Liver (tissue), 9 donors: ENCODE results near the gene DUOXA2. TPM values are rescaled to one million over a fixed set of nuclear protein-coding genes. Genes with fewer than 3 reads are reported as not detected.

ENCODE experiments used
- DNase-seq: peaks from one replicate; pipeline ENCODE4 v3.0.0-alpha.2; 2017; ENCODE audit warnings: low spot score
- H3K27ac ChIP-seq, 2 donors: one replicate each; pipeline ENCODE4 v1.7.0; 2013; ENCODE audit warnings: inconsistent platforms in 2 of 2, low read length in 2 of 2, control low read depth in 1 of 2, low read depth in 1 of 2, mild to moderate bottlenecking in 1 of 2
- H3K27me3 ChIP-seq, 4 donors: one replicate each; pipeline versions ENCODE4 v1.6.1 to v1.7.0; 2013; ENCODE audit warnings: low read length in 3 of 4, inconsistent platforms in 1 of 4, mild to moderate bottlenecking in 1 of 4, moderate library complexity in 1 of 4; ENCODE audit not compliant: control insufficient read depth in 4 of 4, insufficient read depth in 4 of 4
- H3K36me3 ChIP-seq, 4 donors: one replicate each; pipeline versions ENCODE4 v1.6.1 to v1.7.0; 2013; ENCODE audit warnings: low read length in 3 of 4, mild to moderate bottlenecking in 3 of 4, low read depth in 1 of 4, moderate library complexity in 1 of 4; ENCODE audit not compliant: control insufficient read depth in 4 of 4, insufficient read depth in 3 of 4
- H3K4me1 ChIP-seq, 4 donors: one replicate each; pipeline versions ENCODE4 v1.6.1 to v1.7.0; 2013; ENCODE audit warnings: low read length in 3 of 4, mild to moderate bottlenecking in 3 of 4, moderate library complexity in 1 of 4; ENCODE audit not compliant: control insufficient read depth in 4 of 4, insufficient read depth in 4 of 4
- H3K4me3 ChIP-seq, 3 donors: one replicate each; pipeline versions ENCODE4 v1.6.1 to v1.7.0; 2013; ENCODE audit warnings: low read length in 3 of 3, control low read depth in 1 of 3, low read depth in 1 of 3, mild to moderate bottlenecking in 1 of 3
- H3K9ac ChIP-seq, 2 donors: one replicate each; pipeline ENCODE4 v1.7.0; 2013; ENCODE audit warnings: low read length in 2 of 2, mild to moderate bottlenecking in 2 of 2, moderate library complexity in 2 of 2, control low read depth in 1 of 2, low read depth in 1 of 2
- H3K9me3 ChIP-seq, 4 donors: one replicate each; pipeline versions ENCODE4 v1.6.1 to v1.7.0; 2013; ENCODE audit warnings: low read length in 3 of 4; ENCODE audit not compliant: control insufficient read depth in 4 of 4
- ATF3 ChIP-seq: IDR thresholded peaks from 2 replicates; pipeline ENCODE4 v1.6.1; 2016; ENCODE audit warnings: antibody characterized with exemption
- CTCF ChIP-seq: fragments of 150-350 bp; IDR thresholded peaks from 2 replicates; pipeline ENCODE4 v1.5.1; 2017; ENCODE audit warnings: improper control_type of control experiment, low read depth, low read length; ENCODE audit not compliant: missing input control
- EGR1 ChIP-seq, 2 donors: IDR thresholded peaks; 2 replicates each; pipeline ENCODE4 v1.6.1; 2016 to 2018; ENCODE audit warnings: antibody characterized with exemption in 2 of 2, low read depth in 2 of 2
- FOXA1 ChIP-seq: IDR thresholded peaks from 2 replicates; pipeline ENCODE4 v1.6.1; 2016; ENCODE audit warnings: antibody characterized with exemption
- FOXA2 ChIP-seq: IDR thresholded peaks from 2 replicates; pipeline ENCODE4 v1.6.1; 2016; ENCODE audit warnings: antibody characterized with exemption
- GABPA ChIP-seq, 2 donors: IDR thresholded peaks in 1 of 2; conservative IDR thresholded peaks in 1 of 2; 2 replicates each; pipeline ENCODE4 v1.6.1; 2016; ENCODE audit warnings: antibody characterized with exemption in 2 of 2, mild to moderate bottlenecking in 1 of 2, moderate library complexity in 1 of 2
- HNF4A ChIP-seq, 2 donors: conservative IDR thresholded peaks; 2 replicates each; pipeline ENCODE4 v1.6.1; 2016; ENCODE audit warnings: antibody characterized with exemption in 2 of 2, mild to moderate bottlenecking in 2 of 2
- HNF4G ChIP-seq: IDR thresholded peaks from 2 replicates; pipeline ENCODE4 v1.6.1; 2016; ENCODE audit warnings: antibody characterized with exemption
- JUND ChIP-seq, 2 donors: IDR thresholded peaks; 2 replicates each; pipeline ENCODE4 v1.6.1; 2016; ENCODE audit warnings: antibody characterized with exemption in 2 of 2
- MAX ChIP-seq: IDR thresholded peaks from 2 replicates; pipeline ENCODE4 v1.6.1; 2016; ENCODE audit warnings: antibody characterized with exemption
- NR2F2 ChIP-seq: IDR thresholded peaks from 2 replicates; pipeline ENCODE4 v1.6.1; 2016; ENCODE audit warnings: antibody characterized with exemption
- RAD21 ChIP-seq, 2 donors: IDR thresholded peaks; 2 replicates each; pipeline ENCODE4 v1.6.1; 2016; ENCODE audit warnings: antibody characterized with exemption in 2 of 2, mild to moderate bottlenecking in 2 of 2
- REST ChIP-seq: IDR thresholded peaks from 2 replicates; pipeline ENCODE4 v1.6.1; 2016; ENCODE audit warnings: antibody characterized with exemption, mild to moderate bottlenecking
- RXRA ChIP-seq, 2 donors: IDR thresholded peaks; 2 replicates each; pipeline ENCODE4 v1.6.1; 2017 to 2018; ENCODE audit warnings: antibody characterized with exemption in 2 of 2, mild to moderate bottlenecking in 1 of 2
- SP1 ChIP-seq: IDR thresholded peaks from 2 replicates; pipeline ENCODE4 v1.6.1; 2018; ENCODE audit warnings: antibody characterized with exemption, mild to moderate bottlenecking
- TAF1 ChIP-seq: conservative IDR thresholded peaks from 2 replicates; pipeline ENCODE4 v1.6.1; 2016; ENCODE audit warnings: antibody characterized with exemption, mild to moderate bottlenecking
- YY1 ChIP-seq: IDR thresholded peaks from 2 replicates; pipeline ENCODE4 v1.6.1; 2016; ENCODE audit warnings: antibody characterized with exemption, mild to moderate bottlenecking
- ZBTB33 ChIP-seq: IDR thresholded peaks from 2 replicates; pipeline ENCODE4 v1.6.1; 2016; ENCODE audit warnings: antibody characterized with exemption
- WGBS: extraction: QIAGEN DNeasy Blood & Tissue Kit; methylation state at CpG from one replicate; pipeline ENCODE4 v1.1.7; 2013; 5-methylcytosine and 5-hydroxymethylcytosine counted together
- polyA plus RNA-seq, 2 donors: library from polyadenylated mRNA; stranded (reverse) in 1 of 2; unstranded in 1 of 2; fragments of 200-250 nt in 1 of 2; fragments of >200 nt in 1 of 2; fragmentation: Nextera tagmentation in 1 of 2; extraction: Ambion mirVana in 1 of 2; gene quantifications; one replicate each; pipeline versions ENCODE4 v1.2.1 to v1.2.3, GENCODE V29; 2013 to 2015
- total RNA-seq, 2 donors: library from RNA; depleted of rRNA; stranded (reverse); fragments of >200 nt; gene quantifications; one replicate each; pipeline ENCODE4 v1.2.3, GENCODE V29; 2014
- donor health status: healthy.
- donor health status: healthy.
- donor health status: healthy.
- donor health status: healthy.
- donor health status: healthy.

The DUOXA2 gene
- total and polyA plus RNA-seq, 4 donors: 0.07 TPM; not detected in 3

GRCh38 chr15:45149060-45149459 is 34.9 kb downstream of the DUOXA2 start:
- WGBS: 90% methylated on average over 1 of the region's 1 CpG

More at GRCh38 chr15:45149060-45149459, 34.9 kb downstream of the DUOXA2 start:
- Histone ChIP-seq H3K27ac (no peak overlapping the region), H3K9me3 (no peaks in the 10 kb centered on the region), H3K4me3 (no peak overlapping the region), H3K4me1 (no peaks in the 10 kb centered on the region), H3K9ac (no peak overlapping the region), H3K36me3 (no peaks in the 10 kb centered on the region), H3K27me3 (no peaks in the 10 kb centered on the region)
- DNase-seq: no peak
- TF ChIP-seq FOXA2 (no peak), YY1 (no peak), SP1 (no peak), MAX (no peak), EGR1 (IDR thresholded peaks at IDR 0.05; ENCODE audit: low read depth in 2 of 2) (no peak), FOXA1 (no peak), HNF4A (conservative IDR thresholded peaks at IDR 0.05) (no peak), JUND (IDR thresholded peaks at IDR 0.05) (no peak), GABPA (IDR thresholded peaks at IDR 0.05 in 1 of 2, conservative IDR thresholded peaks at IDR 0.05 in 1 of 2) (no peak), ATF3 (no peak), ZBTB33 (no peak), NR2F2 (no peak), HNF4G (no peak), RXRA (IDR thresholded peaks at IDR 0.05) (no peak), REST (no peak), RAD21 (IDR thresholded peaks at IDR 0.05) (no peak), TAF1 (no peak), CTCF (no peak)
